GM21786 (cell line): ENCODE results near the gene FUZ.

Experiments
- ATAC-seq: cut with Tn5 transposase; IDR thresholded peaks from one replicate; pipeline ENCODE4 v1.9.1; 2021; ENCODE audit not compliant: unreplicated experiment

Gene FUZ

GRCh38 chr19:49807904-49808675 is 5.0 kb downstream of the FUZ start:
- ATAC-seq = no peak

- no peak for ATAC-seq
These were observed 5.8 kb downstream of the FUZ start for GRCh38 chr19:49807058-49807903.

GRCh38 chr19:49806620-49806959 is 6.5 kb downstream of the FUZ start:
- ATAC-seq = no peak

GRCh38 chr19:49805822-49806619 is 7.1 kb downstream of the FUZ start:
- ATAC-seq = no peak

- no peak for ATAC-seq
These were observed 9.6 kb downstream of the FUZ start for GRCh38 chr19:49803529-49803856.

- ATAC-seq = no peak
These were observed 10.1 kb downstream of the FUZ start for GRCh38 chr19:49802836-49803528.

GRCh38 chr19:49801966-49802661 is 11.0 kb downstream of the FUZ start:
- no peak for ATAC-seq

GRCh38 chr19:49801401-49801888 is 11.6 kb downstream of the FUZ start:
- no peak for ATAC-seq

- ATAC-seq = no peak
These were observed 12.3 kb downstream of the FUZ start for GRCh38 chr19:49800771-49801170.

GRCh38 chr19:49799798-49800376 is 13.2 kb downstream of the FUZ start:
- ATAC-seq = no peak

- no peak for ATAC-seq
These were observed 13.8 kb downstream of the FUZ start for GRCh38 chr19:49799271-49799797.

- ATAC-seq = no peak
These were observed 14.5 kb downstream of the FUZ start for GRCh38 chr19:49798574-49798973.

GRCh38 chr19:49795615-49796014 is 17.5 kb downstream of the FUZ start:
- no peak for ATAC-seq

- ATAC-seq = no peak
These were observed 19.6 kb downstream of the FUZ start for GRCh38 chr19:49793561-49793840.

GRCh38 chr19:49792829-49793560 is 20.1 kb downstream of the FUZ start:
- ATAC-seq = no peak

GRCh38 chr19:49791776-49792445 is 21.2 kb downstream of the FUZ start:
- no peak for ATAC-seq

- no peak for ATAC-seq
These were observed 22.2 kb downstream of the FUZ start for GRCh38 chr19:49790866-49791265.

GRCh38 chr19:49788857-49789256 is 24.2 kb downstream of the FUZ start:
- no peak for ATAC-seq

- no peak for ATAC-seq
These were observed 25.3 kb downstream of the FUZ start for GRCh38 chr19:49787746-49788145.
